Ovary (tissue), 9 donors: ENCODE data around the gene SAXO1. TPM values are rescaled to one million over a fixed set of nuclear protein-coding genes. Genes with fewer than 3 reads are reported as not detected.
A peak's percentile ranks its signal among the peaks of the same experiment; 100 is the strongest.

Experiments
- DNase-seq, 5 donors: peaks; one replicate each; pipeline ENCODE4 v3.0.0-alpha.2; 2019 to 2020
- H3K27ac ChIP-seq, 2 donors: fragments of 200-600 bp; one replicate each; pipeline versions ENCODE4 v1.5.1 to v1.8.0; 2019 to 2022
- H3K27me3 ChIP-seq: fragments of 200-600 bp; one replicate; pipeline ENCODE4 v1.8.0; 2022
- H3K36me3 ChIP-seq: fragments of 200-600 bp; sonication (generic); one replicate; pipeline ENCODE4 v1.5.1; 2019
- H3K4me1 ChIP-seq: one replicate; pipeline ENCODE4 v1.8.1; 2013; ENCODE audit warnings: mild to moderate bottlenecking, moderate library complexity; ENCODE audit not compliant: insufficient read depth
- H3K4me3 ChIP-seq: fragments of 200-600 bp; sonication (generic); one replicate; pipeline ENCODE4 v1.5.1; 2017
- H3K9me3 ChIP-seq, 2 donors: fragments of 200-600 bp in 1 of 2; sonication (generic) in 1 of 2; one replicate each; pipeline versions ENCODE4 v1.5.1 to v1.8.1; 2013 to 2019; ENCODE audit warnings: mild to moderate bottlenecking in 1 of 2, moderate library complexity in 1 of 2
- CTCF ChIP-seq, 3 donors: fragments of 450-650 bp in 2 of 3; fragments of 200-600 bp in 1 of 3; IDR thresholded peaks; one replicate each; pipeline versions ENCODE4 v1.5.1 to v1.8.0; 2016 to 2022; ENCODE audit warnings: antibody characterized with exemption in 3 of 3, mild to moderate bottlenecking in 1 of 3
- EP300 ChIP-seq: sonication (generic); formaldehyde crosslinking; IDR thresholded peaks from one replicate; pipeline ENCODE4 v1.6.1; 2017; ENCODE audit warnings: antibody characterized with exemption
- POLR2A ChIP-seq: fragments of 450-650 bp; IDR thresholded peaks from one replicate; pipeline ENCODE4 v1.6.1; 2017; ENCODE audit warnings: antibody characterized with exemption, mild to moderate bottlenecking, moderate library complexity
- WGBS, 3 donors: extraction: QIAGEN DNeasy Blood & Tissue Kit in 1 of 3; methylation state at CpG; one replicate each; pipeline versions ENCODE4 v1.1.5 to v1.1.7; 2013 to 2017; 5-methylcytosine and 5-hydroxymethylcytosine counted together
- intact Hi-C, 4 donors: fragments of 100-400 bp; cut with DNase I; formaldehyde crosslinking; loops; one replicate each; pipeline versions ENCODE4 v1.11.0 to v1.15.1; 2022 to 2023
- polyA plus RNA-seq, 2 donors: library from polyadenylated mRNA; stranded (reverse); fragments of 200-250 nt in 1 of 2; fragments of 350-450 nt in 1 of 2; fragmentation: Illumina TruSeq in 1 of 2; extraction: RNeasy Lipid Tissue Mini Kit (QIAGEN cat#74804) in 1 of 2; gene quantifications; one replicate each; pipeline ENCODE4 v1.2.3, GENCODE V29; 2013 to 2014
- total RNA-seq, 7 donors: library from RNA; depleted of rRNA in 2 of 7; stranded (reverse); fragments of >200 nt in 2 of 7; fragmentation: NEBNext Ultra II Directional in 3 of 7; extraction: Animal tissue kit (Norgen Biotek cat#: 25700) in 3 of 7; gene quantifications; one replicate each; pipeline versions ENCODE4 v1.1.0 to v1.2.4, GENCODE V29; 2016 to 2023
- donor health status: DM: no; HTN: no; CAD: no; lungs with moderate emphysema.
- donor health status: DM: no; HTN: no; CAD: no.
- donor health status: Bipolar disorder and iron deficiency.
- donor health status: DM: yes; HTN: yes; CAD: no.
- donor health status: DM: no; HTN: no; CAD: no.
- donor health status: DM: yes; HTN: yes; CAD: no.

Gene SAXO1
- total and polyA plus RNA-seq, 9 donors, result 0.04 to 0.47 (median 0.11) TPM; not detected in 1

- intact Hi-C loops, result no loop called here
- no peaks in the 10 kb centered on the region for H3K27me3 ChIP-seq
- no peak for DNase-seq
- peaks cover 10% of the 10 kb centered on the region for H3K4me1 ChIP-seq
- WGBS, 3 donors, result 51 to 62% (median 56%) methylated on average over 12 of the region's 12 CpGs
- H3K27ac ChIP-seq, result peak overlapping the region in 1 of 2 donors; percentile 95
- peak overlapping the region; percentile 73 for H3K4me3 ChIP-seq
- H3K36me3 ChIP-seq, result no peaks in the 10 kb centered on the region
- no peaks in the 10 kb centered on the region for H3K9me3 ChIP-seq
- TF ChIP-seq CTCF (IDR thresholded peaks at IDR 0.05) (no peak), POLR2A (no peak), EP300 (no peak)
Measured at GRCh38 chr9:19050637-19051591, 17.9 kb upstream of the SAXO1 start.

GRCh38 chr9:19049917-19050636 lies 17.1 kb upstream of the SAXO1 start:
- DNase-seq, result peak in 3 of 5 donors; percentile 25 to 45 (median 27)
- TF ChIP-seq CTCF (IDR thresholded peaks at IDR 0.05) (no peak), EP300 (no peak), POLR2A (no peak)
- WGBS, 3 donors, result 2 to 10% (median 3%) methylated on average over 33 of the region's 33 CpGs
- H3K27ac ChIP-seq, result peak overlapping the region; percentile 95 to 96
- intact Hi-C loops, result loop anchor here in 3 of 4 donors (5.0 to 10.0 kb wide), 4 partner anchors 122 to 415 kb away; no protein-coding TSS in a partner anchor
- H3K27me3 ChIP-seq, result no peaks in the 10 kb centered on the region
- peak overlapping the region; percentile 73 for H3K4me3 ChIP-seq
- peaks cover 10% of the 10 kb centered on the region for H3K4me1 ChIP-seq
- H3K9me3 ChIP-seq, result no peaks in the 10 kb centered on the region
- H3K36me3 ChIP-seq, result no peaks in the 10 kb centered on the region

GRCh38 chr9:19048966-19049916 lies 16.2 kb upstream of the SAXO1 start, which contains the start of gene RRAGA:
TSS of gene RRAGA (plus strand) at chr9:19049427. CDS start at chr9:19049660, 233 bp downstream.
- Histone ChIP-seq H3K27ac (peak within 1 kb of the TSS; percentile 95 to 96), H3K9me3 (no peaks in the 10 kb centered on the region), H3K27me3 (no peaks in the 10 kb centered on the region), H3K36me3 (no peaks in the 10 kb centered on the region), H3K4me3 (peak within 1 kb of the TSS; percentile 73), H3K4me1 (peaks cover 10% of the 10 kb centered on the region)
- TF ChIP-seq CTCF (IDR thresholded peaks at IDR 0.05), result peak; percentile 94 to 96 (median 94)
- TF ChIP-seq EP300, result no peak
- TF ChIP-seq POLR2A, result peak; percentile 85
- intact Hi-C loops, result loop anchor here in 3 of 4 donors (5.0 to 10.0 kb wide), 4 partner anchors 123 to 416 kb away; no protein-coding TSS in a partner anchor
- whole genome bisulfite sequencing, 3 donors, result 0 to 1% (median 1%) methylated on average over 47 to 82 of the region's 82 CpGs
- DNase-seq, result peak; percentile 94 to 98 (median 96)
